GM18517 (cell line): Measurements from ENCODE around the gene CADPS2.

Source experiments
- ATAC-seq: cut with Tn5 transposase; IDR thresholded peaks from one replicate; pipeline ENCODE4 v1.9.1; 2021; ENCODE audit warnings: mild to moderate bottlenecking, moderate library complexity; ENCODE audit not compliant: unreplicated experiment

CADPS2 gene

DNA sequence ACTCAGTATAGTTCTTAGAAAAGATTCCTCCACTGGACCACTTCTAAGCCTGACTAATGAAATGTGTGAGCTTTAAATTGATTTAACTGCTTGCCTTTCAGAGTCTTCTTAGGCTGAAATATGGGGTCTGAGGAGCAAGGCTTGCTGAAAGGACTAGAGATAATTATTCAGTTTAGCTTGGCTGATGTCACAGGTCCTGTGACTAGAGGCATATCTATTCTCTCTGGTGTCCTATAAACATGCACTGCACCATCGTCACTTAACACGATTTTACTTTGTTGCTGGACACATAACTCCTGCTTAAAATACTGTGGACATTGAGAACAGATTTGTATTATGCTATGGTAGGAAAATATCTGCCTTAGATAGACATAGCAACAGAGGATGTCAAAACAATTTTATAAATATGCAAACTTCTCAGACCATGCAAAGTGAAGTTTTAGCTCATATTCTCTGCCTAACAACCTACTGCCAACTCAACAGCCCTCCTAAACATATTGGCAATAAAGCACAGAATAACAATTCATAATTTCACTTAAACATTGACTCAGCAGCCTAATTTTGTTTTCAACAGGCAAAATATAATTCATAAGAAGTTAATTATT is 267.6 kb downstream of the CADPS2 start:
- ATAC-seq, result no peak

DNA sequence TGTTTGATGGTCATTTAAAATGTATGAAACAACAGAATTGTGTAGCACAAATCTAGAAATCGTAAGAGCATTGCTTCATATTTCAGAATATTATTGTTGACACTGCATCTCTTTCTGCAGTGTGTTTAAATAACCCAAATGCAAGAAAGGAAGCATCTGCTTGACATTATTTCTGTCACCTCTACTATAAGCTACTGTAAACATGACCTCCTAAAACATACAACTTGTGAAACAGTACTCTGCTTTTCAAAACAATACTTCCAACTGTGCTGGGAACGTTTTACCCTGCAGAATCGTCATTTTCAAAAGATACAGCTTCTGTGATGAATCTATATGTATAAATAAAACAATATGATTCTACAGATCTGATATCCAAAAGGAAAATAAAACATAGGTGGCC is 269.3 kb downstream of the CADPS2 start:
- ATAC-seq, result no peak

DNA sequence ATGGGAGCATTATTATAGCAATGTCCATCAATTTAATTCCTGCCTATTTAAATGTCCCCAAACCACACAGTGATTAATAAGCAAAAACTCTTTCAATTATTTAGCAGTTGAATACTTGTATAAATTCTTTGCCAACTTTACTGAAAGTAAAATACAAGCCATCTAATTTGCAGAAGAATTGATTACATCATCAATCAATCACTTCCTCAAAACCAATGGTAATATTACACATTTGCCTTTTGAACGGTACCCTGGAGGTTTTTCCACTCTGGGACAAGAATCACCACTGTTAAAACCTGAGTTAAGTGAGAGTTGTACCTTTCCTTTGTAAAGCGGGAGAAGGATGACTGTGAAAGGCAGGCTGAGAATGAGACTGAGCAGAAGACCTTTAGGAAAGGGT is 280.3 kb downstream of the CADPS2 start:
- no peak for ATAC-seq

GRCh38 chr7:122604251-122604650 is 282.0 kb downstream of the CADPS2 start:
- ATAC-seq, result no peak

DNA sequence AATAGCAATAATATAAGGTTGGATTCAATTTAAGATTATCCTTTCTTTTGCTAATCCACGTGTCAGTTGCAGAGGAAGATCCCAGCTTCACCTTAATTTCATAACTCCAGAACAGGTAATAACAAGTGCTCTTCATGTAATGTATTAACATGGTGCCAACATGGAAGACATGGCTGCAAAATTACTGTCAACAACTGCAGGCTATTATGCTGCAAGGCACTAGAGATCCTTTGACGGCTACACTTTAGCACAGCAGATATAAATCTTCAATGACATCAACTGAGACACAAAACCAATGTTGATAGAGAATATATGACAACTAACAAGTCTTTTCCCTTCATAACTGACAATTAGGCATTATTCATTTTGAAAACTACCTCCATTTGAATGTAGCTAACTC is 283.5 kb downstream of the CADPS2 start:
- no peak for ATAC-seq

DNA sequence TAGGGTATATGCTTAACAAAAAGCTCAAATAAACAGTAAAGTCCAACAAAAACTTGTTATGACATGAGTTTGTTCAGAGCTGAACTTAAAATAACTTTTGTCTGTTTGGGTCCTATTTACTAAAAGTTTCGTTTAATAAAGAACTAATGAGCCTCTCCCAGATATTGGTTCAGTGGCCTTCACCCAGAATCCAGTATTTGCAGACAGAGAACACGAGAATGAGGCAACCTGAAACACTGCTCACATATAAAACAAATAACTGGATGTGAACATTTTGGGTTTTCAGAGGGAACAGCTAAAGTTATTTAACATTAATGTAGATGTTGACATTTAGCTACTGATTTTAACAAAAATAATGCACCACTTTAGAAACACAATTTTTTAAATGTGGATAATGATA is 285.6 kb downstream of the CADPS2 start:
- ATAC-seq, result no peak

GRCh38 chr7:122600042-122600441 is 286.2 kb downstream of the CADPS2 start:
- ATAC-seq, result no peak

GRCh38 chr7:122597277-122597676 is 289.0 kb downstream of the CADPS2 start:
- ATAC-seq, result no peak

GRCh38 chr7:122595885-122596284 is 290.4 kb downstream of the CADPS2 start:
- no peak for ATAC-seq

DNA sequence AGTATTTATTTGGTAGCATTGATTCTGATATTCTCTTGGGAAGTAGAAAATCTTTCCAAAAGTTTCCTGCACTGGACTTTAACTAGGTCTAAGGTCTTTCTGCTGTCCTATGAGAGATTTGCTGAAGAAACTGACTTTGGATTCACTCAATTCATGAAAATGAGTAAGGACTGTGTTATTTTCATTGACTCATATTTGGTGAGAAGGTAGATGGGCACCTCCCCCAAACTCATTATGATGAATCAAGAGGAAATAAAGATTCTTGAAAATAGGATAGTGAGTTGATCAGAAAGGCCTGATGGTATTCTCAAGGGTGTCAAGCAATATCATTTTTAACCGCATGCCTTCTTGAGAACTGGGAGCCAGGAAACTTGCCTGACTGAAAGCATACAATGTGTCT is 297.6 kb downstream of the CADPS2 start:
- no peak for ATAC-seq

DNA sequence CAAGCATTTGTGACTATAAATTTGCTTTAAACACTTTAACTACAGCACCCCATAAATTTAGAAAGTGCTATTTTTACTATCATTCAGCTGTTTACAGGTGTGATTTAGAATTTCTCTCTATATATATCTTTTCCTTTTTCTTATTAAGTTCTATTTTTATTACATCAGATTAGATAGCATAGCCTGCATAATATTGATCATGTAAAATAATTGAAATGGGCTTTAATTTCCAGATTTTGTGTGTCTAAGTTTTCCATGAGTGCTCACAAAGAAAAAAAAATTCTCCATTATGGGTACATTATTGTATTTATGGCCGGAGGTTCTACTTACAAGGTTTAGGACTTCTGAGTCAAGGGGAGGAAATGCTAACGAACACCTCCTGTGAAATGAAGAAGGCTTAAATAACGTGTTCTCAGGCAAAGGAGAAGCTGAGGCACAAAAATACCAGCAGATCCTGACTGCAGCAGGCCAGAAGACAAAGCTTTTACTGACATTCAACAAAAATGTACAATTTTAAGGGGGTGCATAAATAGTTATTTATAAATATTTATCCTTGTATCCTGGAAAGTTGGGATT is 301.5 kb downstream of the CADPS2 start:
- ATAC-seq, result no peak

- no peak for ATAC-seq
Observed at GRCh38 chr7:122578350-122578749, 307.9 kb downstream of the CADPS2 start.

DNA sequence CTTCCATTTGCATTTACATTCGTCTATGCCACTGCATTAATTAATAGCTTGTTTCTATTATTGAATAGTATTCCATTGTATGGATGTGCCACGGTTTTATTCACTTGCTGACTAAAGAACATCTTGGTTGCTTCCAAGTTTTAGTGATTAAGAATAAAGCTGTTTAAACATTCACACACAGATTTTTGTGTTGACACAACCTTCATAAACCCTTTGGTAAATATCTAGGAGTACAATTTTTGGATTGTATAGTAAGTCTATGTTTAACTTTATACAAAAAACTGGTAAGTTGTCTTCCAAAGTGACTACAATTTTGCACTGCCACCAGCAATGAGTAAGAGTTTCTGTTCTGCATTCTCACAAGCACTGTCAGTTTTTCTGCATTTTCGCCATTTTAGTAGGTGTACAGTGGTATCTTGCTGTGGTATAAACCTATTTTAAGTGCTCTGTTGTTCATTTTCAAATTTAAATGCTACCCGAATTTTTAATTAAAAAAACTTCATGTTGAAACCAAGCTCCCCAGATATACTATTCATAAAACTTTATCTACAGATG is 308.7 kb downstream of the CADPS2 start:
- no peak for ATAC-seq

- no peak for ATAC-seq
Observed at GRCh38 chr7:122572706-122573105, 313.6 kb downstream of the CADPS2 start.

- no peak for ATAC-seq
Observed at GRCh38 chr7:122561326-122561725, 324.9 kb downstream of the CADPS2 start.

DNA sequence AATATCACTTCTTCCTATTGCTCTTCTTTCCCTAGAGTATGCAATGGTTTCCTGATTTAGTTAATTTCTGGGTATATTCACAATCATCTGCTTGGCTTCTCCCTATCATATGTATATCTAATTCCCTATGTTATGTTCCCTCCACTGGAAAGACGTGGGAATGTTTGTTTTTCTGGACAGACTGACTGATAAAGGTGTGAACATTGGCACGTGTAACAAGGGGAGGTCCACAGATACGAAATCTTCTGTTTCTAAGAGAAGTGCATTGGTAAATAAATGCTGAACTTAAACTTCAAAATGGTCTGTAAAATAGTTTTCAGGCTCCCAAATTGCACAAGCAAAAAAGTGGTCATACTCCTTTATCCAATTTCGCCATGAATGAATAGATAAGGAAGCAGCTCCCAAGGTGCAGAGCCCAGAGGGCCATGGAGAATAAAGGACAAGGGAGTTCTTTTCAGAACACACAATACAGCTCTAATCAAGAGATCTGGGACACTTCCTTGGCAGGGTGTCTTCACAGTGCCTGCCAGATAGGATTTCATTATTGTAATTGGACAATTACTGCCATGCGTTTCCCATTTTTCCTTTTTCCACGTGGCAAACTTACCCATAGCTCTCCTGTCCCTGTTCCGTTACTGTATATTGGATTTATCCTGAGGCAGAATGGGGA is 329.3 kb downstream of the CADPS2 start:
- no peak for ATAC-seq

DNA sequence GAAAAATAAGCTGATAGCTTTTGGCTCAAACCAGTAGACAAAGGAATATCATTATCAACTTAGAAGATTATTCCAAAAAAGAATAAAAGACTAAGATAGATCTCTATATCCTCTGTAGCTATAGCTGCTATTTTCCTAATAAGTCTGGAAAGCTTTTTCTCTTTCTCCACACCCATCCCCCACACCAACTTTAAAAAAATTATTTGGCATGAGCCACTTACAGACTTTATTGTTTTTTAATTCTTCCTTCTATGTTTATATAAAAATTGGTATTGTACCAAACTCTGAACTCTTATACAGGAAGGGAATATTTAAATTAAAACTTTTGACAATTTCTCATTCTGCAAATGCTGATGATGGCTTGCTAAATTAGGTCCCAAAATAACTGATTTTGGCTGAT is 330.0 kb downstream of the CADPS2 start:
- no peak for ATAC-seq

DNA sequence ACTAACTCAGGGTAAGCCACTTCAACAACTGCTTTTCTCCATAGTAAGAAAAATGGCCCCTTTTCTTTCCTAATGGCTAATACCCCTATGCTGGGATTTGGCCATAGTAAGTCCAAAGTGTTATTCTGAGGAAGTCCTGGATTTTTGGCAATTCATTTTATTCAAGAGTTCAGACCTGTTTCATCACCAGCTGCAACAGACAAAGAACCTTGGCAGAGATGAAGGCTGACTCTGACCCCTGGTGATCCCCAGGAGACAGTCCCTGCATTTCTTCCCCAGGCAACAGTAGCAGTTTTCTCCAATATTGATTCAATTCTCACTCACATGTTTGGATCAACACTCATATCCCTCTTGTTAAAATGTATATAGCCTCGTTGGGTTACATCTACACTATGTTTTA is 332.5 kb downstream of the CADPS2 start:
- no peak for ATAC-seq

GRCh38 chr7:122552769-122553168 is 333.5 kb downstream of the CADPS2 start:
- no peak for ATAC-seq

GRCh38 chr7:122550545-122550944 is 335.7 kb downstream of the CADPS2 start:
- ATAC-seq, result no peak

- ATAC-seq, result no peak
Observed at GRCh38 chr7:122549578-122549977, 336.7 kb downstream of the CADPS2 start.

DNA sequence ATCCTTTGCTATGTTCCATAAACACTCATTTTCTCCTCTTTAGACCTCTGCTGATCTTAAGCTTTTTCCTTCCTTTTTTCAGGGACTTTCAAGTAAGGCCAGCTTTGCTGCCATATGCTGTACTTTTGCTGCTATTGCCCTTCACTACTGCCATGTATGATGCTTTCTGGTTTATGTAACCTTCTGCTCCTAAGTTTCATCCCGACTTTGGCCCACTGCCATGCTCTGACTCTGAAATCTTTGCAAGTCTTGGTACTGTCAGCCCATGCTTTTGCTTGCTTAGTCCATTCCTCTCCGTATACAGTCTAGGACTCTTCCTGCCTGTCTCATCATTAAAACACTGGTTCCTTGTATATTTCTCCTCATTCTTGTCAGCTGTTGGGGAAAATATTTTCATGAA is 339.8 kb downstream of the CADPS2 start:
- no peak for ATAC-seq
